Measurements from ENCODE around the gene SLC5A4. TPM values are rescaled to one million over a fixed set of nuclear protein-coding genes. Genes with fewer than 3 reads are reported as not detected.

The SLC5A4 gene
- total and polyA plus RNA-seq, 2 of the 4 experiments (the other 2 are of a cell fraction) = 0.10 to 0.18 TPM

- Histone ChIP-seq H4K5ac (ENCODE audit: low read depth, low read length) (no peak overlapping the region), H3K27me3 (ENCODE audit: control insufficient read depth, insufficient read depth, low read length) (no peaks in the 10 kb centered on the region; the same call in 1 of the 2 replicates), H3K56ac (ENCODE audit: extremely low read depth, insufficient read depth, low read length) (no peak overlapping the region), H3K27ac (ENCODE audit: insufficient read depth, low read length) (no peak overlapping the region), H2AFZ (replicated peaks; ENCODE audit: low read length, poor library complexity) (no peak overlapping the region), H2AK9ac (replicated peaks; ENCODE audit: low read depth, low read length, poor library complexity) (no peak overlapping the region), H3K4me2 (ENCODE audit: low read depth, low read length) (no peak overlapping the region), H3K9me3 (ENCODE audit: control insufficient read depth, insufficient read depth, low read length) (no peaks in the 10 kb centered on the region), H3K4me1 (ENCODE audit: control insufficient read depth, insufficient read depth, low read length) (no peaks in the 10 kb centered on the region), H3K36me3 (ENCODE audit: control insufficient read depth, insufficient read depth, low read length) (no peaks in the 10 kb centered on the region), H3K23ac (ENCODE audit: low read depth, low read length) (no peak overlapping the region), H3K14ac (replicated peaks; ENCODE audit: low read depth, low read length) (no peak overlapping the region), H3K18ac (ENCODE audit: low read depth, low read length) (no peak overlapping the region), H4K91ac (ENCODE audit: insufficient read depth, low read depth, low read length) (no peak overlapping the region), H3K79me1 (ENCODE audit: low read depth in 1 of 2, low read length in 2 of 2) (no peaks in the 10 kb centered on the region), H2BK20ac (ENCODE audit: low read depth, low read length) (no peak overlapping the region), H2BK15ac (ENCODE audit: low read depth, low read length) (no peak overlapping the region), H4K20me1 (ENCODE audit: insufficient read depth, low read length) (no peaks in the 10 kb centered on the region), H2BK120ac (ENCODE audit: low read depth, low read length) (no peak overlapping the region), H2BK5ac (ENCODE audit: low read depth, low read length, poor library complexity, severe bottlenecking) (no peak overlapping the region), H3K9me1 (ENCODE audit: insufficient read depth, low read length) (no peaks in the 10 kb centered on the region), H3K4me3 (ENCODE audit: insufficient read depth, low read depth, low read length) (no peak overlapping the region), H3K9ac (ENCODE audit: low read depth, low read length) (no peak overlapping the region), H2AK5ac (ENCODE audit: low read depth, low read length) (no peak overlapping the region), H4K8ac (ENCODE audit: low read depth in 2 of 2, low read length in 2 of 2) (no peak overlapping the region), H3K4ac (ENCODE audit: low read depth, low read length) (no peak overlapping the region)
- dilution Hi-C loops (cut with HindIII; ENCODE audit: low sequenced_read_pairs, unreplicated experiment) = no loop called here
- intact Hi-C loops (cut with micrococcal nuclease) = no loop called here
- no peak for TF ChIP-seq RCOR1 (IDR thresholded peaks at IDR 0.05; ENCODE audit: insufficient replicate concordance, low read length)
- no peak for TF ChIP-seq FOS (IDR thresholded peaks at IDR 0.05; ENCODE audit: low read depth, low read length)
- no peak for TF ChIP-seq POLR2A (IDR thresholded peaks at IDR 0.05; ENCODE audit: low read depth, low read length)
- ATAC-seq (ENCODE audit: low read depth) (no peak), DNase-seq (no peak)
- in situ Hi-C loops (cut with MboI; ENCODE audit: low sequenced_read_pairs) = no loop called here
- CTCF ChIA-PET = interaction anchor here (0.6 kb wide), 1 partner anchor 17 kb away, joined by 3 read pairs; no protein-coding TSS in a partner anchor
- POLR2A ChIA-PET (ENCODE audit: unreplicated experiment) = no interaction called here
- no TSS peak for BruUV-seq (replicated peaks)
- no CpG with 5 or more reads among the region's 3 CpGs for WGBS, 2 experiments (ENCODE audit: extremely low coverage in 2 of 2, insufficient read length in 1 of 2)
Measured at GRCh38 chr22:32219026-32219425, 36.1 kb downstream of the SLC5A4 start.

Measured in IMR-90 (cell line).